Activated CD4-positive, alpha-beta T cell treated with anti-CD3 and anti-CD28 coated beads for 48 hours (primary cell): ENCODE data around the gene ANKFN1.
A peak's percentile ranks its signal among the peaks of the same experiment; 100 is the strongest.

ENCODE experiments used
- DNase-seq: peaks from one replicate; pipeline ENCODE4 v3.0.0-alpha.2; 2020

The ANKFN1 gene, protein sequence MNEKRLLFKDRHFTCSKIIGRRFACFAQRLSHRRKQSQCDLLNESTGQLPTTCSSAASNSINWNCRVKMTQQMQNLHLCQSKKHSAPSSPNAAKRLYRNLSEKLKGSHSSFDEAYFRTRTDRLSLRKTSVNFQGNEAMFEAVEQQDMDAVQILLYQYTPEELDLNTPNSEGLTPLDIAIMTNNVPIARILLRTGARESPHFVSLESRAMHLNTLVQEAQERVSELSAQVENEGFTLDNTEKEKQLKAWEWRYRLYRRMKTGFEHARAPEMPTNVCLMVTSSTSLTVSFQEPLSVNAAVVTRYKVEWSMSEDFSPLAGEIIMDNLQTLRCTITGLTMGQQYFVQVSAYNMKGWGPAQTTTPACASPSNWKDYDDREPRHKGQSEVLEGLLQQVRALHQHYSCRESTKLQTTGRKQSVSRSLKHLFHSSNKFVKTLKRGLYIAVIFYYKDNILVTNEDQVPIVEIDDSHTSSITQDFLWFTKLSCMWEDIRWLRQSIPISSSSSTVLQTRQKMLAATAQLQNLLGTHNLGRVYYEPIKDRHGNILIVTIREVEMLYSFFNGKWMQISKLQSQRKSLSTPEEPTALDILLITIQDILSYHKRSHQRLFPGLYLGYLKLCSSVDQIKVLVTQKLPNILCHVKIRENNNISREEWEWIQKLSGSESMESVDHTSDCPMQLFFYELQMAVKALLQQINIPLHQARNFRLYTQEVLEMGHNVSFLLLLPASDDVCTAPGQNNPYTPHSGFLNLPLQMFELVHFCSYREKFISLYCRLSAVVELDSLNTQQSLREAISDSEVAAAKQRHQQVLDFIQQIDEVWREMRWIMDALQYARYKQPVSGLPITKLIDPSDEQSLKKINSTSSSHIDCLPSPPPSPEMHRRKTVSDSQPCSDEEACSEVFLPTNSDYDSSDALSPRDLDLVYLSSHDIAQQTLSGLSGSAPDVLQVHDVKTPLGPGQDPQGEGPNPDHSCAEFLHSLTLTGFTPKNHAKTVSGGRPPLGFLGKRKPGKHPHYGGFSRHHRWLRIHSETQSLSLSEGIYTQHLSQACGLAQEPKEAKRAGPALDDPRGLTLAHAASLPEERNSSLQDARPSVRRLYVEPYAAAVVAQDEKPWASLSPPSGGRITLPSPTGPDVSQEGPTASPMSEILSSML

DNA sequence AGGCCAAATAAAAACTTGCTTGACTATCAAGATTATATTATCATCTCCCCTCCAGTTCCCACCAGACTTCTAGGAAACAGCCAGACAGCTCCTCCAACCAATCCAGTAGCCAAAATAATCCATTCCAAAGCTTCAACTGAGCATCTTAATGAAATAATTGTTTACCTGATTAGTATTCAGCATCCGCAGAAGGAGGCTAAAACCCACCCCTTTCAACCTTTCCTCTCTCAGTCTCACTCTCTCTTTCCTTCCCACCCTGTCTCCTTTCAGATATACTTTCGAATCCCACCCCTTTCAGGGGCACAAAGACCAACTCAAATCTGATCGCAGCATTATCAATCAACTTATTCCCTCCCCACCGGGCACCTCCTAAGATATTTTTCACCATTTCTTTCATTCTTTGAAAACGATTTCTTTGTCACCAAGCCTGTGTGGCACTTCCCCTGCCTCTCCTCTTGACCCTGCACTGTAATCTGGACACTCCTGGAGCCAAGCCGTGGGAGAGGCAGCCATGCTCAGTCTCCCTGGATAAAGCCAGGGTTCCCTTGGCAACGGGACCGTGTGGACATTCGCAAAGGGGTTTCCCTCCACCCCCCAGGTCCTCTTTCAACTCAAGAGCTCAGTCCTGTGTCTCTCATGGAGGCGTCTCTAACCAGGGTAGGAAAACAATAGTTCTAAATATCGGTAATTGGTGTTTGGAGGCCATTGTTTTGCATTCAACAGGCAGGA lies at the start of gene ANKFN1:
Gene ANKFN1 (plus strand): TSS at position 602 of the 729 bp plus-strand sequence. CDS start 59,193 bp downstream, outside the sequence.
- DNase-seq, result no peak

- no peak for DNase-seq
These were observed 44.4 kb upstream of the ANKFN1 start for GRCh38 chr17:56108811-56109284.

DNA sequence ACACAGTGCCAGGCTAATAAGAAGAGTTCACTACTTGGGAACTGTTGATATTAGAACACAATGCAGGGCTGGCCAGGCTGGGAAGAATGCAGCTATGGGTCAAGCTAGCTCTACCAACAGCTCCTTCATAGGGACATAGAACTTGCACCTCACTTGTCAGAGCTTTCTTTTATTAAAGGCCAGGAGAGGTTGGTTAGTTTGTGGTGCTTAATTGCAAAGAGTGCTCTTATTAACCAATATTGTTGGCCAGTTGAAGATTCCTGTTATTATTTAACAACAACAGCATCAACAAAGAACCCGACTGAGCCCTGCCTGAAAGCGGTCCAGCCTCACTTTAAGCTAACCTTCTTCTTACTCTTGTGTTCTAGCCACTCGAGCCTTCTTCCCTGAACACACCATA lies 43.4 kb upstream of the ANKFN1 start:
- DNase-seq, result no peak

- DNase-seq, result no peak
These were observed 42.7 kb upstream of the ANKFN1 start for GRCh38 chr17:56110463-56111135.

DNA sequence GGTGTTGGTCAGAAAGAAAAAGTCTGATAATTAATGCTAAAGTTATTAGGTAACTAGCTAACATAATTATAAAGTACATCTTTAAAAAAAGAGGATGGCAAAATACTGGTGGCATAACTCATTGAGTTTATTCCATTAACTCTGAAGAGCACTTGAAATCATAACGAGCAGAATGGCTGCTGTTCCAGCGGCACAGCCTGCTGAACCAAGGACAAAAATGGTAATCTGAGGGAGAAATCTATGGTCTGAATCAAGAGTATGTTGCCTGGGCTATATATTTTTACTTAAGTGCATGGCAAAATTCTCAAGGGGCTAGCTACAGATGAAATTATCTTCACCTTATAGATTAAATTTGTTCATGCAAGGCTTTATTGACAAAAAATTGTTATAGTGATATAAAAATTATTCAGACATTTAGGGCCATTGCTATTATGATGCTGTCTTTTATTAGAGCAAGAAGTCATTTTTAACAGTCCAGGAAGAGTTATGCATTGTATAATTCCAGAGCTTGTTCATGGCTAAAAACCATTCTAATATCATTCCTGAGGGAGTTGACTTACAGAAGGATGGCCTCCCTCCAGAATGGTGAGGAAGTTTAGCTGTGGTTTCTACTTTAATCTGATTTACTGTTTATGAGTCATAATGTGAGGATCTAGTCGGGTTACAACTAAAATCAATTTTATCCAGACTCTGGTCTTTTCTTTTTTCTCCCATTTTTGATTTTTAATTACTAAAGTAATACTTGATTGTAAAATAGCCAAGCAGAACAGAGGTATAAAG lies 41.4 kb upstream of the ANKFN1 start:
- DNase-seq, result no peak

GRCh38 chr17:56113486-56113885 lies 39.8 kb upstream of the ANKFN1 start:
- DNase-seq, result no peak

GRCh38 chr17:56114469-56114868 lies 38.8 kb upstream of the ANKFN1 start:
- no peak for DNase-seq

DNA sequence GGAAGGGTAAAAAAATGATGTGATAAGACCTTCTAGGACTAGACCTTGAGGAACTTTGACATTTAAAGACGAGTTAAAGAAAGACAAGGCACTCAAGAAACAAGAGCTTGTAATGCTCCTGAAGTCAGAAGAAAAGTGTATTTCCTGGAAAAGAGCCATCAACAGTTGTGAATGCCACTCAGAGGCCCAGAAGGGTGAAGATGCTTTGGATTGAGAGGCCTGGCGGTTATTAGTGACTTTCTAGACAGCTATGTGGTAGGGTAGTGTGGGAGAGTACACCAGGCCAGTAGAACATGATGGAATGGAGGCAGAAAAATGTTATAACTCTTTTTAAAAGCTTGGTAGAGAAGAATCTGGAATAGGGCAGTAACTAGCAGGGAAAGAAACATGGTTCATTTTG lies 34.1 kb upstream of the ANKFN1 start:
- no peak for DNase-seq

- DNase-seq, result no peak
These were observed 33.3 kb upstream of the ANKFN1 start for GRCh38 chr17:56119936-56120335.

DNA sequence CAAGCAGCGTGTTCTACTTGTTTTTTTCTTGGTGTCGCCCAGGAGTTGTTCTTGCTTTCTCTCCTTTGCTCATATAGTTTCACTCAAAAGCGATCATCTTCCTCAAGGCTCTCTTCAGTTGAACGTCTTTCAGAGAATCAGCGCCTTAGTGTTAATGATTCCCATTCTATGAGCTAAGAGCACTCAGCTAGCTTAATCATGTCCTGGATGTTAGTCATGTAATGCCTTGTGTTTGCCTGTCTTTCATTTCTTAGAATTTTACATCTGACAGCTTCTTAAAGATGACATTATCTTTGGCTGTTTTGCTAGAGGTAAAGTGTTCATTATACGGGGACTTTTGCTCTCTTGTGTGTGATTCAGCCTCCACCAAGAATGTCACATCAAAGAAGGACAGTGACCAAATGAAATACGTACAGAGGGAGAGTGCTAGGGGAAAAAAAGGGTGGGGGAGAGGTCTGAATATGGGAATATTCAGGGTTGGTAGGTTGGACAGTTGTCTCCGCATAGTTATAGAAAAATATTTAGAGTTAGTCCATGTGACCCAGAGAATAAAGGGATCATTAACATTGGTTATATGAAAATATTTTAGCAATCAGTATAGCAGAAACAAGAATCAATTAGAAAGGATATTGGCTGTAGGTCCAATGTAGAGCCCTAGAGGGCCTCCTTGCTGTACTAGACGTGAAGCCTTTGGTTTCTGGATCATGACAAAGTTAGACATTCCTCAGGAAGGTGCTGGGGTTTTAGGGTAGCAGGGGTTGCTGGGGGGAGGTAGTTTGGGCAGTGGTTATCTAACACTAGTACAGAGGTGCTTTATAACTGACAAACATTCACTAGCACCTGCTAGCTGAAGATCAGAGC lies 31.9 kb upstream of the ANKFN1 start:
- no peak for DNase-seq

DNA sequence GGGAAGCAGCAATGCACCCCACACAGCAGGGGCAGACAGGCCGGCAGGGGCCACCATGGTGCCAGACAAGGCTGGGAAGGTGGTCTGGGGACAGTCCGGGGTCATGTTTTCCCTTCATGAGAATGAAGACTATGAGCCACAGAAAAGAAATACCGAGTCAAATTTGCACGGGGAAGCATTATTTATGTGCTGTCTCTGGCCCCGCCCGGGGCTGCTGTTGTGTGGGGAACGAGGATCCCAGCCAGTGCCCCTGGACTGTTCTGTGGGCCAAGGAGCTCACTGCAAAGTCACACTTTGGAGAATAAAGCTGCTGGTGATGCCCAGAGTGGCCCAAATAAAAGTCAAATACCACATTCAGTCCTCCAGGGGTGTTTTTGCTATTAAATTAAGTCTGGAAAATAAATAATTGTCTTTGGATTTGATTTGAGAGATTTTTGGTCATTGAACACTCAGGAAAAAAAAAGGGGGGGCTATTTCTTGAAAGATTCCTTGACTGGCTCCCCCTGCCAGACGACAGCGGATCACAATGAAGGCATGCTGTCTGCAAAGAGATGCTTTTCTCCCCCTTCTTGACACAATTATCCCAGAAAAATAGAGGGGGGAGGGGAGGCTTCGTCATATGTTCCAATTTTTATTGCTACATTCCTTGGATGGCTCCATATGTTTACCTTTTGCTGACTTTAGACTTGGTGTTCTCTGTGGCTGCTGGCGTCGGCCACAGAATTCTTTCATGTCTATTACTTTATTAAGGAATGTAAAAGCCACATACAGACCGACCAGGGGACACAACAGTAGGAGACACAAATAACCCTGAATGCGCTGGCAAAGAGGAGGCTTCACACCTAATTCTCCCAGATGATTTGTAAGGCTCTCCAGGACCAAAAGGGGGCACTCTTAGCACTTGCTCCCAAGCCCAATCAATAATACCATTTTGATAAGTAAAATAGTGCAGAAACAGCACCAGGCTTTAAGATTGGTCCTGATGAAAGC lies 27.1 kb upstream of the ANKFN1 start:
- DNase-seq, result peak; percentile 6

- no peak for DNase-seq
These were observed 23.2 kb upstream of the ANKFN1 start for GRCh38 chr17:56130026-56130425.

- DNase-seq, result no peak
These were observed 22.6 kb upstream of the ANKFN1 start for GRCh38 chr17:56130631-56131030.

GRCh38 chr17:56131431-56131830 lies 21.8 kb upstream of the ANKFN1 start:
- no peak for DNase-seq

GRCh38 chr17:56136301-56136700 lies 17.0 kb upstream of the ANKFN1 start:
- no peak for DNase-seq

DNA sequence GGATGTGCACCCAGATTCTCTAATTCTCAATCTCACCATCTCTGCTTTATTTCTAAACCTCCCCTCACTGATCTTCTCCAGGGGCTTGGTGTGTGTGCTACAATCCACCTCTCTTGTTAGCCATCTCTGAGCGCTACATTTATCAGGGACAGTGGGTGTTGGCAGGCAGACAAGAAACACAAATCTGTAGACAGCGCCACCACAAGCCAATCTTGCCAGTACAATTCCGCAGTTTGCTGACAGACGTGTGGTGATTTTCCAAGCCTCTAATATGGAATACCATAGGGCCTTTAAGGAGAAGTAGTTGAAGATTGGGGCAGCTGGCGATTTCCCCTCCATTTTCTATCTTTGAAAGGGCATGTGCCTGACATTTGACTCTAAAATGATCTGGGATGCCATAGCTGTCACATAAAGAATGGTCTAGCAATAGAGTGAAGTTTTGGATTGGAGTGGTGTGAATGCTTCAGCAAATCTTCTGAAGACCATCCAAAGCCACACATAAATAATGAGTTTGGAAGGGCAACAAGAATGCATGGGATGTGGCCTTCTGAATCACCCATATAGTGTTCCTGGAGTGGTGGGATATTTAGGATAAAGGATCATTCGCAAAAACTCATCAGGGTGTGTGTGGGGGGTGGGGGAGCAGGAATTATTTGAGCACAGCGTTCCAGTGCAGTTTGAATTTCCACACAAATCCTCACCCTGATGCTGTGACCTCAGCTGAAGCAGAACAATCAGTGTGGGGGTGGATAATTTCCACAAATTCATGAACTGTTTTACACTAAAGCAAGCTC lies 12.0 kb upstream of the ANKFN1 start:
- no peak for DNase-seq

DNA sequence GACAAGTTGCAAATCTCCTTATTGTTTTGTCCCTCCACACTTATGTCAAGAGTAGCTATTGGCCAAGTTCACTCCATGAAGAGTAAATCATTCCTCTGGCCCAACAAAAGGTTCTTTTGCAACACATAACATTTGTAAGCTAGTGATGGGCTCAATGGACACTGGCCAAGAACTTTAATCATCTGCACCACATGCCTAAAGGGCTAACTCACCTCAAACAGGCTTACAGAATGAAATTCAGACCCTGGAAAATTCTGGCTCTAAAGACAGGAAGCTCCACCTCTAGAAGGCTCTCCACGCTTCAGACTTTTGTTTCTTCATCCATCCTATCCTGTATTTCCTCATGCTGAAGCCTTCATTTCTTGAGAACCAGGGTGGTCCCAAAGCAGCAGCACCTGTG lies 10.9 kb upstream of the ANKFN1 start:
- DNase-seq, result no peak

- DNase-seq, result no peak
These were observed 10.5 kb upstream of the ANKFN1 start for GRCh38 chr17:56142781-56143180.
